Right renal cortex interstitium (tissue), 3 donors: Measurements from ENCODE around the gene HLA-DRB5. TPM values are rescaled to one million over a fixed set of nuclear protein-coding genes. Genes with fewer than 3 reads are reported as not detected.
"Not testable (repeated sequence)": the region's sequence is repeated elsewhere in the genome, so short reads cannot be mapped to it uniquely, and the experiment has no call there.

Experiments
- DNase-seq, 3 donors: peaks; one replicate each; pipeline ENCODE4 v3.0.0-alpha.2; 2013; ENCODE audit warnings: low read depth in 3 of 3, low spot score in 2 of 3
- polyA plus RNA-seq, 3 donors: library from polyadenylated mRNA; unstranded; fragments of 120-200 nt; gene quantifications; one replicate each; pipeline ENCODE4 v1.2.1, GENCODE V29; 2013; ENCODE audit not compliant: insufficient read length in 3 of 3

The HLA-DRB5 gene
- 10 to 100 TPM; 11.1 to 54.5 (median 15.3) TPM for polyA plus RNA-seq

DNA sequence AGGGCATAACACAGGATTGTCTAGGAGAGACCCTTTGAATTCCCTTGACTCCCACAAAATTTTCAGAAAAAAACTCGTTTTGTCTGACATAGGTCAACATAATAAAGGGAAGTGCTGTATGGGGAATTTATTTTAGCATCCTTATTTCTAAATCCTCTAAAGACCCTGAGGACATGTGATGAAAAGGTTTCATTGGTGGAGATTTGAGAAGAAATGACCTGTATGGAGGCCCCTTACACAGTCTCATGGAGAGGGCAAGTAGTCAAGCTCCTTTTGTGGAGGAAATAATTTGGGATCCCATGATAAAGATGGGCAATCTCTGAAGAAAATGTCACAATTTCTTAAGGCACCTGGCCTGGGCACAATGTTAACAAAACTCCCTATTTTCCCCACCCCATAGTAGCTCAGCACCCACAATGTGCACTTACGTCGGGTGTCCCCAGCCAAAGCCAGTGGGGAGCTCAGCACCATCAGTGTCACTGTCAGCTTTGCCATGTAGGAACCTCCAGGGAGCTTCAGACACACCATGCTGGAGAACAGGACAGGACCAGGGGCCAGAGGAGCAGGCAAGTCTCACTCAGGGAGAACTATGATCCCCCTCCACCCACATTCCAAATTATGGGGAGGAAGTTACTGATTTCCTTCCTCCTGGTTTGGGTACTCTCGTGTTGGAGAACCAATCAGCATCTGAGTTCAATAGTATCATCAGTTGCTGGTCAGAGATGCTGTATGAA lies at the start of gene HLA-DRB5:
Gene HLA-DRB5 (minus strand): TSS at position 591 of the 734 bp plus-strand sequence. CDS start 63 bp downstream, at position 528.
- DNase-seq: no peak

DNA sequence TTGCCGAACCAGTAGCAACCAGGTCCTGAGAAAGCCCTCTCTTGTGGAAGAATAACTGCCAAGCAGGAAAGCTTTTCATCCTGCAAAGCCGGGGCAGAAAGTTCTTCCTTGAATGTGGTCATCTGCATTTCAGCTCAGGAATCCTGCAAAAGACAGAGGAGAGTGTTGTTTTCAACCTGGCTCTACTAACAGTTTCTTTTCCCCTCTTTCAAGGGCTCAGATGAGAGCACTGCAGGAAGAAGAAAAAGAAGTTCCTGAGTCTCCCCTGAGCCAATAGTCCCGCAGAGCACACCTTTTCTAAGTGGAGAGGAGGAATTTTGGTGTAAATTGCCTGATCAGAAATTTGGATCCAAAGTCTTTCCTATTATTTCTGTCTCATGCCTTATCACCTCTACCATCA lies 48.9 kb upstream of the HLA-DRB5 start:
- no peak for DNase-seq

DNA sequence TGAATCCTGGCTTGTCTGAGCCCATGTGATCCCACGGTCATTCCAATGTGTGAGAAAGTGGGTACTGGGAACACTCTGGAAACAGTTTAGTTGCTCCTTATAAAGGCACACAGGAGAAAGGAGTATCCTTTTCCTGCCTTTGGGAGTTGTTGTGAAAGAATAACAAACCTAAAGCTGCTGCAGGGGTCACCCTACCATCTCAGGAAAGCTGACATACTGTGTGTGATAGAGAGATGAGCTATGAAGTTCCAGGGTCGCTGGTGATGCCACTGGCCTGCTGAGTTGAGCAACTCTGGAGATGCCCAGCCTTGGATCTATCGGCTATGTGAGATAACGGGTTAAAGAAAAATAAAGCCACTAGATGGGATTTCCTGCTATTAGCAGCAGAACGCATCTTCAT lies 47.4 kb upstream of the HLA-DRB5 start:
- DNase-seq: not testable (repeated sequence)

DNA sequence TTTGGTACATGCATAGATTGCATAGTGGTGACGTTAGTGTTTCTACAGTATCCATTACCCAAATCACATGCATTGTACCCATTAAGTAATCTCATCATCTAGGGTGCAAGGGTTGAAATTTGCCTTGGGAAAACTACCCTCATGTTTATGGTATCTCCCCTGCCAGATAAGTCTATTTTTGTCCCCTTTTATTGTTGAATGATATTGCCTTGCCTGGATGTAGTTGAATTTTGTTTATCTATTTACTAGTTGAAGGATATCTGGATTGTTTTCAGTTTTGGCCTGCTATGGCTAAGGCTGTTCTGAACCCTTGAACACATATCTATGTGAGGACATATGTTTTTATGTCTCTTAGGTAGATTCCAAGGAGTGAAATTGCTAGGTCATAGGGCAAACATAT lies 46.2 kb upstream of the HLA-DRB5 start:
- no peak for DNase-seq

DNA sequence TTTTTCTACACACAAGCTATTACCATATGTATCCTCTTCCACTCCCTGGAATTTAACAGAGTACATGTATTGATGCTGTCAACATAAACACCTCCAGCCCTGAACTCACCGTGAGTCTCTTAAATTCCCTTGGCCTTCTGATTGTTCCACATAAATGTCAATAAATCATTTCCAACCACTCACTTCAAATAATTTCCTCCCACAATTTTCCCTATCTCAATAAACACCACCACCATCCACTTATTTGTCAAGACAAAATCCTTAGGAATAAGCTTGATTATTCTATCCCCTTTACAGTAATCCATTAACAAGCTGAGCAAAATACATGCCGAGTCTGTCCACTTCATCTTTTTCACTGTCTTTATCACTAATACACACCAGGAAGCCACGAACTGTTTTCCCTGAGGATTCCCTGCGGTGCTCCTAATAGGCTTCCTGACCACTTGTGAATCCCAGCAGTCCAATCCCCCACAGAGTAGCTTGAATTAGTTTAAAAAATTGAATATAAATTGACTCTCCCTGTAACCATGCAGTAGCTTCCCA lies 40.3 kb upstream of the HLA-DRB5 start:
- no peak for DNase-seq

DNA sequence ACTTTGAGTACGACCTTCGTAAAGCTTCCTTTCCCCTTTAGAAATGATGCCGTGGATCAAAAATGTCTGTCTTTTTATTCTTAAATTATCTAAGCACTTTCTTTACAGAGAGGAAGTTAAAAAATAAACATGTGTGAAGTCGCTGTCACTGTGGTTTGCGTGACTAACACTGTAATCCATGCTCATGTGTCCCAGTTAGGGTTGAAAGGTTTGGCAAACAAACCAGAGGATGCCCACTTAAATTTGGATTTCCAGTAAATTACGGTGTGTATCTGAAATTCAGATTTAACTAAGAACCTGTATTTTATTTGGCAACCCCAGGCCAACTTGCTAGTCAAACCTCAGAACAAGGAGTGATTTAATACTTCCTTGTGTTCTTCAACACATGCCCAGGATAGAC lies 38.5 kb upstream of the HLA-DRB5 start:
- DNase-seq: no peak

DNA sequence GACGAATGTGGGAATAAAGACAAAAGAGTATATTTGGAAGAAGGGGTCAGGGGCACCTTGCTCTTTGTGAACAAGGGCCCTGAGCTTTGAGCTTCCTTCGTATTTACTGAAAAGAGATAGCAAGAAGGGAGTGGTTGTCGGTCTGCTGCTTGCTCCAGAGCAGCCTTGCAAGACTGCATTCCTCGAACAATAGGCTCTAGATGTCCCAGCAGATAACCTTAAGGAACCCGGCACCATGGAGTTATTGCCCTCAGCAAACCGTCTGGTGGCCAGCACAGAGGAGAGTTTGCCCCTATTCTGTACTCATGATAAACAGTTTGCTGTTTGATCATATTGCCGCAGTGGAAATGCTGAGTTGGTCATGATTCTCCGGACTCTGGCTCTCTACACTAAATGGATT lies 36.9 kb upstream of the HLA-DRB5 start:
- no peak for DNase-seq

DNA sequence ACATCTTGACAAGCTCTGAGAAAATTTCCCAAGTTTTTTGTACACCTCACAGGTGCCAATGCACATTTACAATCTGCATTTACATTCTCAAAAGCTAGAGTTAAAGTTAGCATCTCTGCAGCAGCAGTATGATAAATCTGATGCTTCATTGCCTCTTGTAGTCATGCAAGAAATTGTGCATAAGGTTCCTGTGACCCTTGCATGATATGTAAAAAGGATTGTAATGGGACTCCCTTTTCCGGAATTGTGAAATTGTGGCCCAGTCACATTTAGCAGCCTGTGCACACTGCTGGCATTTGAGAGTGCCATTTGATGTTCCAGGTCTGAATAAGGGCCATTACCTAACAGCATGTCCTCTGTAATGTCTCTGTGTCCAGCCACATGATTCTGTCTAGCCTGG lies 35.4 kb upstream of the HLA-DRB5 start:
- DNase-seq: no peak

DNA sequence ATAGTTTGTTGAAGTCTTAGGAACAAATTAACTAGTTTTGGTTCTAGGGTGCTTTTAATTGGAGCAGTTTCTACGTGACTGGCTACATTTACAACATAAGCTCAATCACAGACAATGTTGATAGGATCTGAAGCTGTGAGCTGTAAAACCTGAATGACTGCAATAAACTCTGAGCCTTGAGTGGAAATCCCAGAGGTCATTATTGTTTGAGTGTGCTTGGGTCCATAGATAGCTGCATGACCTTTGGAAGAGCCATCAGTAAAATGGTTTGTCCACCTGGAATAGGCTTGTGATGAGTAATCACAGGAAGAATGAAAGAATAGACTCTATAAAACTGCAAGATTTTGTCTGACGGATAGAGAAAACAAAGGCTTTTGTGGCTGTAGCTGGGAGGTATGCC lies 32.9 kb upstream of the HLA-DRB5 start:
- no peak for DNase-seq

DNA sequence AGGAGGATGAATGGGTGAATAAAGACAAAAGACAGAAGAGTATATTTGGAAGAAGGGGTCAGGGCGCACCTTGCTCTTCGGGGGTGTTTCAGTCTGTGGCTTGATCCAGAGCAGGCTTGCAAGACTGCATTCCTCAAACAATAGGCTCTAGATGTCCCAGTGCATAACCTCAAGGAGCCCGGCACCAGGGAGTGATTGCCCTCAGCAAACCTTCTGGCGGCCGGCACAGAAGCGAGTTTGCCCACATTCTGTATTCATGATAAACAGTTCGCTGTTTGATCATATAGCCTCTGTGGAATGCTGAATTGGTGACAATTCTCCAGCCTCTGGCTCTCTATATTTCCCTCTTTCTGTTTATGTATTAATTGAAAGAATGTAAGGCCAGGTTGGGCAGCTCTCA lies 29.7 kb upstream of the HLA-DRB5 start:
- no peak for DNase-seq

DNA sequence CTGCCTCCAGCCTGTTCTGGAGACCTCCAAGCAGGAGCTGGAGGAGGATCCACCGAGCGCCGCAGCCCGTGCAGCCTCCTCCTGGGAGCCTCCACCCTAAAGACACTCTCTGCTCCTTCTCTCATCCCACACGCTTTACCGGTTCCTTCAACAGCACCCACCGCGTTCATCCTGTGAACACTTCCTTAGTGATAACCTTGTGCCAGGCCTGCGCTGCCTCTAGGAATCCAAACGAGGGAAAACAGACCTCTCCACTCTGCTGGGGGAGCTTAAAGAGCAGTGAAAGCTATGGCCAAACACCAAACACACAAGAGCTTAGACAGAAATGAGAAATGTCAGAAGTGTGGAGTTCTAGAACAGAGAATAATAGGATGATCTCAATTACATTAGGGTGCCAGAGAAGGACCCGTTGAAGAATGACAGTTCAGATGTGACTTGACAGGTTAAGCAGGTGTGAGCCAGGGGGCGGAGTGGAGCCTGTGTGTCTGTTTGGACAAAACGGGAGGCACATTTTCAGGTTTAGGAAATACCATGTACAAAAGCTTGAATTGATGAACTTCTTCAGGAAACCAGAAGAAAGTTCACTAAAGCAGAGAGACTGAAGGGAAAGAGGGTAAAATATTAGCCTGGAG lies 28.5 kb upstream of the HLA-DRB5 start:
- no peak for DNase-seq

DNA sequence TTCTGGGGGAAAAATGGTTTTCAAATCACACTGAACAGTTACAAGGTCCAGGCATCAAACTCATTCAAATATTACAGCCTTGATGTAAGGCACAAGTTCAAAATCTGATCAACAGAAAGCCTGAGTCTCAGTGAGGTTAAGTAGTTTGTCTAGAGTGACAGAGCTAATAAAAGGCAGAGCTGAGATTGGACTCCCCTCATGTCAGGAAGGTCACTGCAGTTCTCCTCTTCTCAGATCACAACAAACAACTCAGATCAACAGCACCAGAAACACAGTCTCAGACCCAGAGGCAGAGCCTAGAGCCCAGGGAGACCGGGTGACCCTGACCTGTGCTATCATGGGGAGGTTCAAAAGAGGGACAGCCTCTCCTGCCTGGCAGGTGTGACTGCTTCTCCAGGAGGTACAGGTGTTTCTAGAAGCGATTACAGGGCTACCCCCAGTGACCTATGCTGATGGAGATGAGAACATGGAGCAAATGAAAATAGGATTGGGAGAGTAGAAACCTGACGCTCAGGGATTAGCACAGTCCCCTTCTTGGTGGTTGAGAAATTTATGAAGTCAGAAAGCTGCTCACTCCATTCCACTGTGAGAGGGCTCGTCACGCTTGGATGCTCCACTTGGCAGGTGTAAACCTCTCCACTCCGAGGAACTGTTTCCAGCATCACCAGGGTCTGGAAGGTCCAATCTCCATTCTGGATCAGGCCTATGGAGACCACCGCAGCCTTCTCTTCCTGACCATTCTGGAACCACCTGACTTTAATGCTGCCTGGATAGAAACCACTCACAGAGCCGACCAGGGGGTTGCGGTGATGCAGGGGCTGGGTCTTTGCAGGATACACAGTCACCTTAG lies 24.3 kb upstream of the HLA-DRB5 start:
- DNase-seq: no peak

DNA sequence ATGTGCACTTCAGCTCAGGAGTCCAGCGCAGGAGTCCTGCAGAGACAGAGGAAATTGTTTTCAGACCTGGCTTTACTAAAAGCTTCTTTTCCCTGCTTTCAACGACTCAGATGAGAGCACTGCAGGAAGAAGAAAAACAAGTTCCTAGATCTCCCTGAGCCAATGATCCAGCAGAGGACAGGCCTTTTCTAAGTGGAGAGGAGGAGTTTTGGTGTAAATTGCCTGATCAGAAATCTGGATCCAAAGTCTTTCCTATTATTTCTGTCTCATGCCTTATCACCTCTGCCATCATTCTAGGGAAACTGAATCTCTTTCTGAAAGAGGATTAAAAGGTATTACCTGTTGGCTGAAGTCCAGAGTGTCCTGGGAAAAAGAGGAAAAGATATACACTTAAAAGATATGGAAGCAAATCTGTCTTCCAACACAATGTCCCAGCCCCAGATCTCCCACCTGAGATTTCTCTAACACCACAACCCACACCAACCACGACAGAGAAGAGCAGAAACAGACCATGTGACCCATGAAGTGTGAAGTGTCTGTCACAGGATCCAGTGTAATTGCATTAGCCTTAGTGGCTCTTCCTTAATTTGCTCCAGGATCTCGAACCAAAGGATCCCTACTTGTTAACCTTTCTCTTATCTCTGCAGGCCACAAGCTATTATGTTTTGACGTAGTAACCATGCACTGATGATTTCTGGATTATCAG lies 23.1 kb upstream of the HLA-DRB5 start:
- DNase-seq: no peak

DNA sequence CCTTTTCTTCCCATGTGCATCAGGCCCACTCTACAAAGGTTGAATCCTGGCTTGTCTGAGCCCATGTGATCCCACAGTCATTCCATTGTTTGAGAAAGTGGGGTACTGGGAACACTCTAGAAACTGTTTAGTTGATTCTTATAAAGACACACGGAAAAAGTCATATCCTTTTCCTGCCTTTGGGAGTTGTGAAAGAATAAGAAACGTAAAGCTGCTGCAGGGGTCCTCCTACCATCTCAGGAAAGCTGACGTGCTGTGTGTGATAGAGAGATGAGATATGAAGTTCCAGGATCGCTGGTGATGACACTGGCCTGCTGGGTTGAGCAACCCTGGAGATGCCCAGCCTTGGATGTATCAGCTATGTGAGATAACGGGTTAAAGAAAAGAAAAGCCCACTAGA lies 21.3 kb upstream of the HLA-DRB5 start:
- DNase-seq: no peak

DNA sequence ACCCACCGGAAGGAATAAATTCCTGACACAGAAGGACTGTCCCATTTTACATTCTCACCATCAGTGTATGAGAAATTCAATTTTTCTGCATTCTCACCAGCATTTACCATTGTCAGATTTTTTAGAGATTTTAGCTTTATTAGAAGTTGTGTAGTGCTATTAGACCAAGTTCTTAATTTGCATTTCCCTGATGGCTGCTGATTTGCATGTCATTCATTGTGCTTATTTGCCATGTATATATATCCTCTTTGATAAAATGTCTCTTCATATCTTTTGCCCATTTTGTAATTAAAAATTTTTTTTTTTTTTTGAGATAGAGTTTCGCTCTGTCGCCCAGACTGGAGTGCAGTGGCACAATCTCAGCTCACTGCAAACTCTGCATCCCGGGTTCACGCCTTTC lies 9.8 kb upstream of the HLA-DRB5 start:
- DNase-seq: no peak

DNA sequence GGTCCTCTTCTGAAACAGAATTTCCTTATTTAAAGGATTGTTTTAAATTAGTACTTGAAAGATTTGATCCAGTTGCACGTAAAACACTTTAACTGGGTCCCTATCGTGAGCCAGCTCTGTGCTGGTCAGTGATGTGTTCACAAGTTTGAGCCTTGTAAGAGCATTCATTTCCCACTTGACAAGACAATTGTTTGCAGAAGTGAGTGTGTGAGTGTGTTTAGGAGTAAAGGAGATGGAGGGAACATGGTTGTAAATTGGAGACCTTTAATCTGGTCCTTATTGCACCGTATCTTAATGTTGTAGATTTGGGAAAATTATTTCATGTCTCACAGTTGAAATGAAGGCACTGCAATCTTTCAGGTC lies 325 bp upstream of the HLA-DRB5 start:
- not testable (repeated sequence) for DNase-seq

DNA sequence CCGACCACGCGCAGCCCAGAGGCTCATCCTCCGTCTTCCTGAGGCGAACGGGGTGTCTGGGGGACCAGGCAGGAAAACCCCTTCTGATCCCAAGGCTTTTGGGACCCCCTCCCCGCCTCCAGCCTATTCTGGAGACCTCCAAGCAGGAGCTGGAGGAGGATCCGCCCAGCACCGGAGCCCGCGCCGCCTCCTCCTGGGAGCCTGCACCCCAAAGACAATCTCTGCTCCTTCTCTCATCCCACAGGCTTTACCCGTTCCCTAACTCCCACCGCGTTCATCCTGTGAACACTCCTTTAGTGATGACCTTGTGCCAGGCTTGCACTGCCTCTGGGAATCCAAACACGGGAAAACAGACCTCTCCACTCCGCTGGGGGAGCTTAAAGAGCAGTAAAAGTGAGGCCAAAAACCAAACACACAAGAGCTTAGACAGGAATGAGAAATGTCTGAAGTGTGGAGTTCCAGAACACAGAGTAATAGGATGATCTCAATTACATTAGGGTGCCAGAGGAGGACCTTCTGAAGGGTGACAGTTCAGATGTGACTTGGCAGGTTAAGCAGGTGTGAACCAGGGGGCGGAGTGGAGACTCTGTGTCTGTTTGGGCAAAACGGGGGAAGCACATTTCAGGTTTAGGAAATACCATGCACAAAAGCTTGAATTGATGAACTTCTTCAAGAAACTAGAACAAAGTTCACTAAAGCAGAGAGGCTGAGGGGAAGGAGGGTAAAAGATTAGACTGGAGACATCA lies 7.6 kb downstream of the HLA-DRB5 start:
- DNase-seq: no peak

DNA sequence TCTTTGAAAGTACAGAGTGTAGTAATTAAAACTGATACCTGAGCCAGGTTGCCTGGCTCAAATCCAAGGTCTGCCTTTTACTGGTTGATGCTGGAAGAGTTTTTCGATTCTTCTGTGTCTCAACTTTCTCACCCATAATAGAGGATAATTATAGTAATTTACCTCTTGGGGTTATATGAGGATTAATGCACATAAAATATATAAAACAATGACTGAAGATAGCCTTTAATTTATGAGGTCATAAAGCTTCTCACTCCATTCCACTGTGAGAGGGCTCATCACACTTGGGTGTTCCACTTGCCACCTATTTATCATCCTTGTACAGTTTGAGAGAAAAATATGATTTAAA lies 10.2 kb downstream of the HLA-DRB5 start:
- DNase-seq: no peak

DNA sequence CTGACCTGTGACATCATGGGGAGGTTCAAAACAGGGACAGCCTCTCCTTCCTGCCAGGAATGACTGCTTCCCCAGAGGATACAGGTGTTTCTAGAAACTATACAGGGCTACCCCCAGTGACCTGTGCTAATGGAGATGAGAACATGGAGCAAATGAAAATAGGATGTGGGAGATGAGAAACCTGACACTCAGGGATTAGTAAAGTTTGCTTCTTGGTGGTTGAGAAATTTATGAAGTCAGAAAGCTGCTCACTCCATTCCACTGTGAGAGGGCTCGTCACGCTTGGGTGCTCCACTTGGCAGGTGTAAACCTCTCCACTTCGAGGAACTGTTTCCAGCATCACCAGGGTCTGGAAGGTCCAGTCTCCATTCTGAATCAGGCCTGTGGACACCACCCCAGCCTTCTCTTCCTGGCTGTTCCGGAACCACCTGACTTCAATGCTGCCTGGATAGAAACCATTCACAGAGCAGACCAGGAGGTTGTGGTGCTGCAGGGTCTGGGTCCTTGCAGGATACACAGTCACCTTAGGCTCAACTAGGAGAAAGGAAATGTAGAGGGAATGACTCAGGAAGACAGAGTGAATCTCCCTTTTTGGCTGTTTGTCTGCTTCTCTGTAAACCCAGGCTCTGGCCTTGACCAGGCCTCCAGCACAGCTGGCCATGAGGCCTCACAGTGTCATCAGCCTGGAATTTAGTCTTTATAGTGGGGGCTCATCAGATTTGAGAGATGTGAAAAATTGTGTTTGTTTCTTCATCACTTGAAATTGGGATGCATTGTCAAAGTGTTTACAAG lies 10.8 kb downstream of the HLA-DRB5 start:
- DNase-seq: no peak
